Measurements from ENCODE around the gene CD2BP2.

Gene CD2BP2

GRCh38 chr16:30378236-30379157 lies 23.4 kb upstream of the CD2BP2 start:
- DNase-seq = peak; percentile 99

GRCh38 chr16:30377812-30378235 lies 22.7 kb upstream of the CD2BP2 start:
- peak; percentile 87 for DNase-seq

GRCh38 chr16:30377050-30377811 lies 22.1 kb upstream of the CD2BP2 start:
- DNase-seq = no peak

- DNase-seq = no peak
Observed at GRCh38 chr16:30376461-30376902, 21.4 kb upstream of the CD2BP2 start.

- DNase-seq = no peak
Observed at GRCh38 chr16:30375864-30376263, 20.8 kb upstream of the CD2BP2 start.

- DNase-seq = no peak
Observed at GRCh38 chr16:30374538-30374937, 19.4 kb upstream of the CD2BP2 start, which contains the start of gene MYL11. Gene MYL11, plus strand, starts transcription at chr16:30374802. Its CDS starts 56 bp downstream, at chr16:30374858.

GRCh38 chr16:30372725-30373124 lies 17.6 kb upstream of the CD2BP2 start:
- no peak for DNase-seq

GRCh38 chr16:30372038-30372712 lies 17.1 kb upstream of the CD2BP2 start:
- DNase-seq = no peak

GRCh38 chr16:30371248-30371816 lies 16.2 kb upstream of the CD2BP2 start:
- no peak for DNase-seq

- DNase-seq = peak; percentile 97
Observed at GRCh38 chr16:30370456-30371247, 15.5 kb upstream of the CD2BP2 start, which contains the start of gene TBC1D10B. Gene TBC1D10B, minus strand, starts transcription at chr16:30370494. Its CDS starts 311 bp downstream, at chr16:30370183.

- no peak for DNase-seq
Observed at GRCh38 chr16:30369938-30370455, 14.9 kb upstream of the CD2BP2 start.

GRCh38 chr16:30369091-30369937 lies 14.2 kb upstream of the CD2BP2 start:
- DNase-seq = peak; percentile 25

GRCh38 chr16:30368792-30369090 lies 13.6 kb upstream of the CD2BP2 start:
- no peak for DNase-seq

GRCh38 chr16:30368122-30368791 lies 13.1 kb upstream of the CD2BP2 start:
- no peak for DNase-seq

GRCh38 chr16:30367349-30368009 lies 12.4 kb upstream of the CD2BP2 start:
- DNase-seq = no peak

- no peak for DNase-seq
Observed at GRCh38 chr16:30366511-30366910, 11.4 kb upstream of the CD2BP2 start.

- DNase-seq = no peak
Observed at GRCh38 chr16:30365200-30365599, 10.1 kb upstream of the CD2BP2 start.

GRCh38 chr16:30361180-30361579 lies 6.1 kb upstream of the CD2BP2 start:
- no peak for DNase-seq

- DNase-seq = no peak
Observed at GRCh38 chr16:30359871-30360170, 4.7 kb upstream of the CD2BP2 start.

Data from activated naive CD4-positive, alpha-beta T cell treated with anti-CD3 and anti-CD28 coated beads, Interleukin-2, amount 50 U/mL, for 16 hours (primary cell).